ENCODE data around the gene NACAD. TPM values are rescaled to one million over a fixed set of nuclear protein-coding genes. Genes with fewer than 3 reads are reported as not detected.

NACAD gene
- polyA plus RNA-seq, 1 experiment, result 0.64 TPM

- H3K9me3 ChIP-seq (ENCODE audit: control insufficient read depth, insufficient read depth, low read length), result no peaks in the 10 kb centered on the region
- POLR2A ChIA-PET, result no interaction called here
- TF ChIP-seq CTCF (IDR thresholded peaks at IDR 0.05; ENCODE audit: low read depth, low read length), result no peak
- DNase-seq (ENCODE audit: low read depth, low spot score), result no peak
- no peaks in the 10 kb centered on the region for H3K27me3 ChIP-seq (ENCODE audit: control insufficient read depth, insufficient read depth, low read length)
- no peak overlapping the region for H3K27ac ChIP-seq (ENCODE audit: low read depth, low read length)
- CTCF ChIA-PET, result no interaction called here
- H3K4me3 ChIP-seq (ENCODE audit: low read depth, low read length), result no peak overlapping the region
Observed at GRCh38 chr7:45064047-45064725, 24.6 kb downstream of the NACAD start.

DNA sequence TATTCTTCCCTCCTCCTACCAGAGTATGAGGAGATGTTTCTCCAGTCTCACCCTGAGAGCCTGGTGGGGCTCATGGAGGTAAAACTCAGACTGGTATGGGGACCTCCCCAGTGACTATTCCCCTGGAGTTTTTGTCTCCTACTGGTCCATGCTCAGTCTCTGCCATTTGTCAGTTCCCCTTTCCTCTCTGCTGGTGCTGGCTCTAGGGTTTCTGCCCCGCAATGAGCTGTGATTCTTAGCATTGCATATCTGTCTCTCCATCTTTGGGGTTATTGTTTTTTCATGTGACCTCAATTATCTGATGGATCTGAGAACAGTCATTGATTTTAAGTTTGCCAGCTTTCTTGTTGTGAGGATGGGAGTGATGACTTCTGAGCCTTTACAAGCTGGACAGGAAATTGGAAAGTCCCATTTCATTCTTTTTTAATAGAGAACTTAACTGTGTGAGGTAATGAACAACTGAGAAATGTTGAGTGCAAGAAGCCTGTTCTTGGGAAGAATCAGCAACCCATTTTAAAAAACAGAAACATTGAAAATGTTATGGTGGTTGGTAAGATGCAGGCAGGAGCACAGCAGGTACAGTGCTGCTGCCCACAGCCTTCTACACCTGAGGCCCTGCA, 26.9 kb downstream of the NACAD start:
- Histone ChIP-seq H3K27ac (ENCODE audit: low read depth, low read length) (no peak overlapping the region), H3K4me3 (ENCODE audit: low read depth, low read length) (no peak overlapping the region), H3K9me3 (ENCODE audit: control insufficient read depth, insufficient read depth, low read length) (no peaks in the 10 kb centered on the region), H3K27me3 (ENCODE audit: control insufficient read depth, insufficient read depth, low read length) (no peaks in the 10 kb centered on the region)
- no peak for DNase-seq (ENCODE audit: low read depth, low spot score)
- ChIA-PET CTCF (interaction anchor here (0.7 kb wide), 1 partner anchor 98 kb away, joined by 3 read pairs; no protein-coding TSS in a partner anchor), POLR2A (no interaction called here)
- no peak for TF ChIP-seq CTCF (IDR thresholded peaks at IDR 0.05; ENCODE audit: low read depth, low read length)

- Histone ChIP-seq H3K4me3 (ENCODE audit: low read depth, low read length) (no peak overlapping the region), H3K9me3 (ENCODE audit: control insufficient read depth, insufficient read depth, low read length) (no peaks in the 10 kb centered on the region), H3K27me3 (ENCODE audit: control insufficient read depth, insufficient read depth, low read length) (no peaks in the 10 kb centered on the region), H3K27ac (ENCODE audit: low read depth, low read length) (no peak overlapping the region)
- CTCF ChIA-PET, result interaction anchor here (0.7 kb wide), 1 partner anchor 97 kb away, joined by 3 read pairs; no protein-coding TSS in a partner anchor
- POLR2A ChIA-PET, result no interaction called here
- no peak for DNase-seq (ENCODE audit: low read depth, low spot score)
- TF ChIP-seq CTCF (IDR thresholded peaks at IDR 0.05; ENCODE audit: low read depth, low read length), result no peak
Observed at GRCh38 chr7:45061352-45061751, 27.4 kb downstream of the NACAD start.

GRCh38 chr7:45060295-45060694, 28.5 kb downstream of the NACAD start:
- no peak for DNase-seq (ENCODE audit: low read depth, low spot score)
- Histone ChIP-seq H3K27ac (ENCODE audit: low read depth, low read length) (no peak overlapping the region), H3K27me3 (ENCODE audit: control insufficient read depth, insufficient read depth, low read length) (no peaks in the 10 kb centered on the region), H3K9me3 (ENCODE audit: control insufficient read depth, insufficient read depth, low read length) (no peaks in the 10 kb centered on the region), H3K4me3 (ENCODE audit: low read depth, low read length) (no peak overlapping the region)
- ChIA-PET CTCF (no interaction called here), POLR2A (no interaction called here)
- no peak for TF ChIP-seq CTCF (IDR thresholded peaks at IDR 0.05; ENCODE audit: low read depth, low read length)

GRCh38 chr7:45057878-45058277, 30.9 kb downstream of the NACAD start:
- ChIA-PET POLR2A (no interaction called here), CTCF (no interaction called here)
- no peaks in the 10 kb centered on the region for H3K9me3 ChIP-seq (ENCODE audit: control insufficient read depth, insufficient read depth, low read length)
- no peak for TF ChIP-seq CTCF (IDR thresholded peaks at IDR 0.05; ENCODE audit: low read depth, low read length)
- H3K27ac ChIP-seq (ENCODE audit: low read depth, low read length), result no peak overlapping the region
- no peak for DNase-seq (ENCODE audit: low read depth, low spot score)
- H3K4me3 ChIP-seq (ENCODE audit: low read depth, low read length), result no peak overlapping the region
- H3K27me3 ChIP-seq (ENCODE audit: control insufficient read depth, insufficient read depth, low read length), result no peaks in the 10 kb centered on the region
